Measurements from ENCODE around the gene TCP11L2.

Gene TCP11L2

GRCh38 chr12:106274012-106274411, 28.5 kb upstream of the TCP11L2 start:
- no peak for TF ChIP-seq CTCF (conservative IDR thresholded peaks at IDR 0.05; ENCODE audit: control insufficient read depth, insufficient read depth, low read depth, low read length)
- DNase-seq (ENCODE audit: low read depth) = no peak
- H3K4me3 ChIP-seq (ENCODE audit: control insufficient read depth, low read depth, low read length) = no peak overlapping the region

- no peak for TF ChIP-seq CTCF (conservative IDR thresholded peaks at IDR 0.05; ENCODE audit: control insufficient read depth, insufficient read depth, low read depth, low read length)
- DNase-seq (ENCODE audit: low read depth) = peak; percentile 49
These were observed 27.9 kb upstream of the TCP11L2 start for GRCh38 chr12:106274575-106275121.

GRCh38 chr12:106275458-106275857, 27.1 kb upstream of the TCP11L2 start:
- no peak for TF ChIP-seq CTCF (conservative IDR thresholded peaks at IDR 0.05; ENCODE audit: control insufficient read depth, insufficient read depth, low read depth, low read length)
- no peak overlapping the region for H3K4me3 ChIP-seq (ENCODE audit: control insufficient read depth, low read depth, low read length)
- DNase-seq (ENCODE audit: low read depth) = no peak

More at GRCh38 chr12:106274575-106275121, 27.9 kb upstream of the TCP11L2 start:
- no peak overlapping the region for H3K4me3 ChIP-seq (ENCODE audit: control insufficient read depth, low read depth, low read length)

- TF ChIP-seq CTCF (conservative IDR thresholded peaks at IDR 0.05; ENCODE audit: control insufficient read depth, insufficient read depth, low read depth, low read length) = no peak
- DNase-seq (ENCODE audit: low read depth) = no peak
- H3K4me3 ChIP-seq (ENCODE audit: control insufficient read depth, low read depth, low read length) = no peak overlapping the region
These were observed 26.3 kb upstream of the TCP11L2 start for GRCh38 chr12:106276032-106276740.

GRCh38 chr12:106280106-106280505, 22.4 kb upstream of the TCP11L2 start:
- DNase-seq (ENCODE audit: low read depth) = no peak
- TF ChIP-seq CTCF (conservative IDR thresholded peaks at IDR 0.05; ENCODE audit: control insufficient read depth, insufficient read depth, low read depth, low read length) = no peak
- H3K4me3 ChIP-seq (ENCODE audit: control insufficient read depth, low read depth, low read length) = no peak overlapping the region

GRCh38 chr12:106281056-106281782, 21.3 kb upstream of the TCP11L2 start:
- TF ChIP-seq CTCF (conservative IDR thresholded peaks at IDR 0.05; ENCODE audit: control insufficient read depth, insufficient read depth, low read depth, low read length) = no peak
- no peak overlapping the region for H3K4me3 ChIP-seq (ENCODE audit: control insufficient read depth, low read depth, low read length)
- DNase-seq (ENCODE audit: low read depth) = no peak
